B cell (primary cell): ENCODE results near the gene DBF4B. TPM values are rescaled to one million over a fixed set of nuclear protein-coding genes. Genes with fewer than 3 reads are reported as not detected.

Experiments used
- ATAC-seq: fragments of 200-7000 bp; cut with Tn5 transposase; one replicate; pipeline ENCODE4 v1.10.0; 2021; ENCODE audit warnings: low read depth, mild to moderate bottlenecking, moderate number of reproducible peaks, moderate library complexity
- CTCF ChIA-PET: fragments of 350-600 bp; sonication (Branson Sonifier 250); formaldehyde crosslinking; loops from one replicate; lab custom pipeline; 2021; ENCODE audit warnings: antibody characterized with exemption, inconsistent platforms; lab: Charles Lee
- POLR2A ChIA-PET: fragments of 350-600 bp; sonication (Branson Sonifier 250); formaldehyde crosslinking; loops from one replicate; lab custom pipeline; 2021; ENCODE audit warnings: antibody characterized with exemption; lab: Charles Lee
- DNase-seq: peaks from one replicate; pipeline ENCODE4 v3.0.0; 2013
- H2AFZ ChIP-seq: 2 replicates; pipeline ENCODE4 v1.6.1; 2012; ENCODE audit warnings: mild to moderate bottlenecking, low read depth, low read length; ENCODE audit not compliant: insufficient read depth, poor library complexity, severe bottlenecking
- H3K27ac ChIP-seq, 2 donors: 1 replicate in 1 of 2; 2 replicates in 1 of 2; pipeline ENCODE4 v1.5.1; 2012 to 2013; ENCODE audit warnings: low read length in 2 of 2, mild to moderate bottlenecking in 2 of 2, moderate library complexity in 1 of 2
- H3K27me3 ChIP-seq, 4 experiments: fragments of 200-600 bp in 1 of 4; sonication (generic) in 1 of 4; replicated peaks in 1 of 4; 1 replicate in 2 of 4; 2 replicates in 2 of 4; pipeline versions ENCODE4 v1.6.1 to v1.7.0; 2013 to 2016; ENCODE audit warnings: low read length in 3 of 4, mild to moderate bottlenecking in 2 of 4, mixed read lengths in 1 of 4, moderate library complexity in 1 of 4; ENCODE audit not compliant: insufficient read depth in 4 of 4, control insufficient read depth in 3 of 4; ENCODE audit errors: control extremely low read depth in 1 of 4
- H3K36me3 ChIP-seq, 2 experiments: replicated peaks in 1 of 2; 1 replicate in 1 of 2; 2 replicates in 1 of 2; pipeline versions ENCODE4 v1.6.1 to v1.7.1; 2013; ENCODE audit warnings: low read length in 1 of 2; ENCODE audit not compliant: insufficient read depth in 2 of 2, control insufficient read depth in 1 of 2; ENCODE audit errors: control extremely low read depth in 1 of 2, extremely low read depth in 1 of 2
- H3K4me1 ChIP-seq, 2 donors: fragments of 200-600 bp in 1 of 2; sonication (generic) in 1 of 2; 1 replicate in 1 of 2; 2 replicates in 1 of 2; pipeline versions ENCODE4 v1.5.1 to v1.6.1; 2013 to 2017; ENCODE audit warnings: low read length in 2 of 2; ENCODE audit not compliant: control insufficient read depth in 2 of 2, insufficient read depth in 2 of 2
- H3K4me2 ChIP-seq: replicated peaks from 2 replicates; pipeline ENCODE3; 2012; ENCODE audit warnings: mild to moderate bottlenecking, low read depth, low read length; ENCODE audit not compliant: poor library complexity, severe bottlenecking
- H3K4me3 ChIP-seq, 5 experiments: fragments of 200-600 bp in 1 of 5; sonication (generic) in 1 of 5; 1 replicate in 3 of 5; 2 replicates in 2 of 5; pipeline versions ENCODE4 v1.5.1 to v1.7.0; 2011 to 2016; ENCODE audit warnings: low read length in 4 of 5, mild to moderate bottlenecking in 4 of 5, low read depth in 2 of 5, control low read depth in 1 of 5, moderate library complexity in 1 of 5; ENCODE audit not compliant: insufficient read depth in 1 of 5; ENCODE audit errors: control extremely low read depth in 1 of 5, extremely low read depth in 1 of 5
- H3K79me2 ChIP-seq: fragments of 200-600 bp; sonication (generic); one replicate; pipeline ENCODE4 v1.6.0; 2016; ENCODE audit warnings: low read length; ENCODE audit not compliant: control insufficient read depth, insufficient read depth
- H3K9ac ChIP-seq: fragments of 200-600 bp; sonication (generic); 2 replicates; pipeline ENCODE4 v1.6.1; 2017; ENCODE audit warnings: mild to moderate bottlenecking, low read length, moderate library complexity
- H3K9me3 ChIP-seq, 3 donors: one replicate each; pipeline versions ENCODE4 v1.6.1 to v1.7.1; 2013; ENCODE audit warnings: low read length in 2 of 3; ENCODE audit not compliant: control insufficient read depth in 2 of 3, insufficient read depth in 1 of 3; ENCODE audit errors: control extremely low read depth in 1 of 3
- H4K20me1 ChIP-seq: 2 replicates; pipeline ENCODE4 v1.6.0; 2012; ENCODE audit warnings: mild to moderate bottlenecking, low read length; ENCODE audit not compliant: insufficient read depth, control insufficient read depth, poor library complexity, severe bottlenecking
- H3K27ac Mint-ChIP-seq: one replicate; pipeline ENCODE4 v1.8.0; 2021; ENCODE audit warnings: mixed read lengths
- H3K27me3 Mint-ChIP-seq: one replicate; pipeline ENCODE4 v1.8.0; 2021; ENCODE audit warnings: mixed read lengths
- H3K4me1 Mint-ChIP-seq: one replicate; pipeline ENCODE4 v1.8.0; 2021; ENCODE audit warnings: mixed read lengths
- H3K4me3 Mint-ChIP-seq: one replicate; pipeline ENCODE4 v1.8.0; 2021; ENCODE audit warnings: mixed read lengths
- H3K9me3 Mint-ChIP-seq: one replicate; pipeline ENCODE4 v1.8.0; 2022; ENCODE audit warnings: mixed read lengths; ENCODE audit not compliant: insufficient read depth
- CTCF ChIP-seq: fragments of 200-600 bp; IDR thresholded peaks from one replicate; pipeline ENCODE4 v1.8.0; 2022; ENCODE audit warnings: antibody characterized with exemption, mild to moderate bottlenecking
- EZH2 ChIP-seq: IDR thresholded peaks from 2 replicates; pipeline ENCODE4 v1.6.1; 2012; ENCODE audit warnings: borderline replicate concordance, low read depth, mild to moderate bottlenecking, moderate library complexity, low read length; ENCODE audit not compliant: insufficient read depth, poor library complexity, severe bottlenecking
- WGBS: methylation state at CpG from one replicate; pipeline ENCODE4 v1.1.5; 2013; ENCODE audit warnings: missing lambda C conversion rate; ENCODE audit not compliant: insufficient coverage; 5-methylcytosine and 5-hydroxymethylcytosine counted together
- intact Hi-C: fragments of 100-400 bp; cut with micrococcal nuclease; formaldehyde crosslinking; loops from one replicate; pipeline ENCODE4 v1.10.0; 2022
- polyA plus RNA-seq: library from polyadenylated mRNA; depleted of rRNA; stranded (reverse); fragments of >200 nt; gene quantifications from 2 replicates; pipeline ENCODE4 v1.2.3, GENCODE V29; 2012
- total RNA-seq, 2 donors: library from RNA; stranded (reverse); fragments of 120-200 nt in 1 of 2; gene quantifications; 1 replicate in 1 of 2; 2 replicates in 1 of 2; pipeline versions ENCODE4 v1.2.3 to v1.2.4, GENCODE V29; 2013 to 2022

The DBF4B gene
- total and polyA plus RNA-seq, 2 donors (not counting 1 experiment from before 2014, with no cell fraction given): 10.9 to 15.9 TPM

- peak overlapping the region; percentile 100 for H3K4me2 ChIP-seq
- Mint-ChIP-seq H3K4me1 (peaks cover 22% of the 10 kb centered on the region), H3K9me3 (no peaks in the 10 kb centered on the region), H3K4me3 (peak overlapping the region; percentile 92), H3K27me3 (peaks cover 11% of the 10 kb centered on the region), H3K27ac (peak overlapping the region; percentile 47)
- no peaks in the 10 kb centered on the region for H4K20me1 ChIP-seq
- intact Hi-C loops: loop anchor here (1.0 to 2.0 kb wide), 6 partner anchors 90 to 422 kb away; partner anchors contain the start of genes DCAKD and GPATCH8
- ATAC-seq: peak; percentile 95
- DNase-seq: peak; percentile 97
- peak overlapping the region; percentile 76 for H3K9ac ChIP-seq
- peak; percentile 71 for TF ChIP-seq CTCF
- no peak for TF ChIP-seq EZH2
- WGBS: under 1% methylated on average over 47 of the region's 50 CpGs
- H3K4me1 ChIP-seq: peaks cover 17 to 26% of the 10 kb centered on the region in 2 donors
- POLR2A ChIA-PET: interaction anchor here (0.6 kb wide), 1 partner anchor 248 kb away, joined by 5 read pairs; no protein-coding TSS in a partner anchor
- CTCF ChIA-PET: interaction anchor here (0.5 to 11.1 kb wide), 17 partner anchors 10 to 572 kb away, joined by 3 to 208 read pairs (median 3); partner anchors contain the start of gene ACBD4
- peaks cover 0 to 8% (median 0%) of the 10 kb centered on the region in 3 donors for H3K9me3 ChIP-seq
- peak overlapping the region; percentile 14 to 70 (median 66) for H3K4me3 ChIP-seq
- H3K27me3 ChIP-seq: peaks cover 0 to 39% (median 4%) of the 10 kb centered on the region in 4 experiments
- no peaks in the 10 kb centered on the region for H3K79me2 ChIP-seq
- peak overlapping the region; percentile 91 for H2AFZ ChIP-seq
- no peak overlapping the region for H3K27ac ChIP-seq
- no peaks in the 10 kb centered on the region for H3K36me3 ChIP-seq
These were observed 66.8 kb downstream of the DBF4B start for GRCh38 chr17:44775136-44775837.
